ENCODE measurements around the gene FSHR. TPM values are rescaled to one million over a fixed set of nuclear protein-coding genes. Genes with fewer than 3 reads are reported as not detected.

FSHR gene
- polyA plus RNA-seq, 4 donors: not detected

- DNase-seq (peak in 1 of 2 donors; percentile 1), FAIRE-seq (no peak)
- Histone ChIP-seq H3K9me3 (ENCODE audit: control insufficient read depth in 2 of 2, insufficient read depth in 1 of 2, low read depth in 1 of 2, low read length in 1 of 2) (no peaks in the 10 kb centered on the region), H3K4me3 (ENCODE audit: low read depth in 1 of 3, low read length in 3 of 3) (no peak overlapping the region), H3K27me3 (ENCODE audit: control insufficient read depth in 3 of 3, insufficient read depth in 3 of 3, low read length in 3 of 3) (no peaks in the 10 kb centered on the region), H3K4me1 (ENCODE audit: control insufficient read depth in 3 of 3, insufficient read depth in 2 of 3, low read depth in 1 of 3, low read length in 2 of 3) (no peaks in the 10 kb centered on the region), H3K36me3 (ENCODE audit: control insufficient read depth in 3 of 3, insufficient read depth in 2 of 3, low read depth in 1 of 3, low read length in 3 of 3) (no peaks in the 10 kb centered on the region), H3K27ac (ENCODE audit: low read depth in 1 of 3, low read length in 2 of 3) (no peak overlapping the region)
- WGBS, 3 donors: 8 to 30% (median 12%) methylated on average over 1 of the region's 1 CpG
Measured at GRCh38 chr2:49004036-49004626, 150.2 kb downstream of the FSHR start.

DNA sequence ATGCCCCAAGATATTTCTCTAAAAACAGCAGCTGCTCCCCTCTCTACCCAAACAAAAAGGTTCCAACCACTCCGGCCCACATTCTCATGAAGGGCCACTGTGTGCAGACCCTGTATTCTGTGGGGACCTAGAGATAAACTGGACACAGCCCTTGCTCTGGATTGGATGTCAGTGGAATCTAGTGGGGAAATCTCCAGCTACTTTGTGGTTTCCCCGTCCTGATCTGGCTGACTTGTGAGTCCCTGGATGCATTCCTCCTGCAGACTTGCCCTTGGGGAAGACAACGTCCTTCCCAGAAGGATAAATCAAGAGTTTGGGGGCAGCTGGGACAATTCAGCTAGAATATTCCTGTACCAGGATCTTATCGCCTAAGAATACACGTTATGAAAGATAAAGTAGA is 151.1 kb downstream of the FSHR start:
- no peaks in the 10 kb centered on the region for H3K36me3 ChIP-seq (ENCODE audit: control insufficient read depth in 3 of 3, insufficient read depth in 2 of 3, low read depth in 1 of 3, low read length in 3 of 3)
- no peak for DNase-seq
- 52 to 55% (median 55%) methylated on average over 5 of the region's 5 CpGs for WGBS, 3 donors
- FAIRE-seq: no peak
- H3K9me3 ChIP-seq (ENCODE audit: control insufficient read depth in 2 of 2, insufficient read depth in 1 of 2, low read depth in 1 of 2, low read length in 1 of 2): no peaks in the 10 kb centered on the region
- no peak overlapping the region for H3K4me3 ChIP-seq (ENCODE audit: low read depth in 1 of 3, low read length in 3 of 3)
- no peaks in the 10 kb centered on the region for H3K27me3 ChIP-seq (ENCODE audit: control insufficient read depth in 3 of 3, insufficient read depth in 3 of 3, low read length in 3 of 3)
- H3K27ac ChIP-seq (ENCODE audit: low read depth in 1 of 3, low read length in 2 of 3): no peak overlapping the region
- H3K4me1 ChIP-seq (ENCODE audit: control insufficient read depth in 3 of 3, insufficient read depth in 2 of 3, low read depth in 1 of 3, low read length in 2 of 3): no peaks in the 10 kb centered on the region

GRCh38 chr2:49002750-49003149 is 151.6 kb downstream of the FSHR start:
- H3K27ac ChIP-seq (ENCODE audit: low read depth in 1 of 3, low read length in 2 of 3): no peak overlapping the region
- H3K4me3 ChIP-seq (ENCODE audit: low read depth in 1 of 3, low read length in 3 of 3): no peak overlapping the region
- 50 to 65% (median 57%) methylated on average over 3 of the region's 3 CpGs for WGBS, 3 donors
- FAIRE-seq (no peak), DNase-seq (no peak)
- H3K27me3 ChIP-seq (ENCODE audit: control insufficient read depth in 3 of 3, insufficient read depth in 3 of 3, low read length in 3 of 3): no peaks in the 10 kb centered on the region
- H3K4me1 ChIP-seq (ENCODE audit: control insufficient read depth in 3 of 3, insufficient read depth in 2 of 3, low read depth in 1 of 3, low read length in 2 of 3): no peaks in the 10 kb centered on the region
- H3K36me3 ChIP-seq (ENCODE audit: control insufficient read depth in 3 of 3, insufficient read depth in 2 of 3, low read depth in 1 of 3, low read length in 3 of 3): no peaks in the 10 kb centered on the region
- H3K9me3 ChIP-seq (ENCODE audit: control insufficient read depth in 2 of 2, insufficient read depth in 1 of 2, low read depth in 1 of 2, low read length in 1 of 2): no peaks in the 10 kb centered on the region

GRCh38 chr2:49000695-49001094 is 153.6 kb downstream of the FSHR start:
- Histone ChIP-seq H3K36me3 (ENCODE audit: control insufficient read depth in 3 of 3, insufficient read depth in 2 of 3, low read depth in 1 of 3, low read length in 3 of 3) (no peaks in the 10 kb centered on the region), H3K9me3 (ENCODE audit: control insufficient read depth in 2 of 2, insufficient read depth in 1 of 2, low read depth in 1 of 2, low read length in 1 of 2) (no peaks in the 10 kb centered on the region), H3K4me1 (ENCODE audit: control insufficient read depth in 3 of 3, insufficient read depth in 2 of 3, low read depth in 1 of 3, low read length in 2 of 3) (no peaks in the 10 kb centered on the region), H3K4me3 (ENCODE audit: low read depth in 1 of 3, low read length in 3 of 3) (no peak overlapping the region), H3K27me3 (ENCODE audit: control insufficient read depth in 3 of 3, insufficient read depth in 3 of 3, low read length in 3 of 3) (no peaks in the 10 kb centered on the region), H3K27ac (ENCODE audit: low read depth in 1 of 3, low read length in 2 of 3) (no peak overlapping the region)
- DNase-seq (peak in 1 of 2 donors; percentile 7), FAIRE-seq (no peak)

DNA sequence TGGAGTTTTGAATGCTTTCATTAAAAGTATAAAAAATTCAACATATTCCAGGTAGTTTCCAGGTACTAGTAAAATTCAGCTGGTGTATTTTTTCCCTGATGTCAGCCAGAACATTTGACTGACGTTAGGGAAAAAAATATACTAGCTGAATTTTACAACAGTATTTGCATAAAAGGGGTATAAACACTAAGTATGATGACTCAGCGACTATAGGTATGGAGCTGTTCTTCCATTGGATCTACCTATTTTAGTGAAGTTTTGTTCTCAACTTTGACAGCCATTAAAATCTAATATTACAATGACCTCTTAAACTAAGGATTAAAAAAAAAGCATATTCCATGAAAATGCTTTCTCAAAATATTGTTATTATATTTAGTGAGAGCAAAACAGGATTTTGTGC is 155.9 kb downstream of the FSHR start:
- Histone ChIP-seq H3K4me3 (ENCODE audit: low read depth in 1 of 3, low read length in 3 of 3) (no peak overlapping the region), H3K27me3 (ENCODE audit: control insufficient read depth in 3 of 3, insufficient read depth in 3 of 3, low read length in 3 of 3) (no peaks in the 10 kb centered on the region), H3K9me3 (ENCODE audit: control insufficient read depth in 2 of 2, insufficient read depth in 1 of 2, low read depth in 1 of 2, low read length in 1 of 2) (no peaks in the 10 kb centered on the region), H3K27ac (ENCODE audit: low read depth in 1 of 3, low read length in 2 of 3) (no peak overlapping the region), H3K4me1 (ENCODE audit: control insufficient read depth in 3 of 3, insufficient read depth in 2 of 3, low read depth in 1 of 3, low read length in 2 of 3) (no peaks in the 10 kb centered on the region), H3K36me3 (ENCODE audit: control insufficient read depth in 3 of 3, insufficient read depth in 2 of 3, low read depth in 1 of 3, low read length in 3 of 3) (no peaks in the 10 kb centered on the region)
- DNase-seq: no peak
- no peak for FAIRE-seq
- 69 to 76% (median 69%) methylated on average over 2 of the region's 2 CpGs for WGBS, 3 donors

- Histone ChIP-seq H3K27ac (ENCODE audit: low read depth in 1 of 3, low read length in 2 of 3) (no peak overlapping the region), H3K4me3 (ENCODE audit: low read depth in 1 of 3, low read length in 3 of 3) (no peak overlapping the region), H3K36me3 (ENCODE audit: control insufficient read depth in 3 of 3, insufficient read depth in 2 of 3, low read depth in 1 of 3, low read length in 3 of 3) (no peaks in the 10 kb centered on the region), H3K27me3 (ENCODE audit: control insufficient read depth in 3 of 3, insufficient read depth in 3 of 3, low read length in 3 of 3) (no peaks in the 10 kb centered on the region), H3K4me1 (ENCODE audit: control insufficient read depth in 3 of 3, insufficient read depth in 2 of 3, low read depth in 1 of 3, low read length in 2 of 3) (no peaks in the 10 kb centered on the region), H3K9me3 (ENCODE audit: control insufficient read depth in 2 of 2, insufficient read depth in 1 of 2, low read depth in 1 of 2, low read length in 1 of 2) (no peaks in the 10 kb centered on the region)
- FAIRE-seq (no peak), DNase-seq (no peak)
- WGBS, 3 donors: 76 to 84% (median 79%) methylated on average over 2 of the region's 2 CpGs
Measured at GRCh38 chr2:48993576-48993975, 160.7 kb downstream of the FSHR start.

DNA sequence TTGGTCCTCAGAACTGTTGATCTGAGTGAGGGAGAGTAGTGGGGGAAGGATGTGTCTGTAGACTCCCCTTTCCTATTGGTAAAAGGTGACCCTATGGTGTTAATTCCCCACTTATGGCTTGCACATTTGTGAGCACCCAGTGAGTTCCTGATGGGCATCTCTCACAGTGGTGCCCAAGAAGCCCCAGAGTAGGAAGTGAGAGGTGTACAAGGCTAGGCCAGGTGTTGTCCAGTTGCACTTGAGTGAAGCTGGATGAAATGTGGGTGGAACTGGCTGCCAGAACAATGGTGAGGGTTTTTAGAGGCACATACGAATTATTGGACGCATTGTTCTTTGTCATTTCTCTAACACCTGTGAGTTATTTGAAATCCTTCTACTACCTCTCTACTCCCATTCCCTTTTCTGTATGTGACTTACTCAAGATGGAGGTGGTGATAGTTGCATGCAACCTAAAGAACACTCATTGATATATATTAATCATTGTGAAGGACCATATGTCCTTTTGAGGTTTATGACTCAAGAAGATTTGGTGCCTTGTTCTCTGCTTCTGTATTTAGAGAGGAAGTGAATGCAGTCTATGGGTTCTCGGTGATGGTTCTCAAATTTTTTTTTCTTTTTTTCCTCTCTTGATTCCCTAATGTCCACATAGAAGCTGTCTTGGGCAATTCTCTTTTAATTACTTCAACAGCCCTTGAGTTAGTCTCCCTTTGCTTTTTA is 162.7 kb downstream of the FSHR start:
- FAIRE-seq (no peak), DNase-seq (no peak)
- Histone ChIP-seq H3K36me3 (ENCODE audit: control insufficient read depth in 3 of 3, insufficient read depth in 2 of 3, low read depth in 1 of 3, low read length in 3 of 3) (no peaks in the 10 kb centered on the region), H3K27me3 (ENCODE audit: control insufficient read depth in 3 of 3, insufficient read depth in 3 of 3, low read length in 3 of 3) (no peaks in the 10 kb centered on the region), H3K4me1 (ENCODE audit: control insufficient read depth in 3 of 3, insufficient read depth in 2 of 3, low read depth in 1 of 3, low read length in 2 of 3) (no peaks in the 10 kb centered on the region), H3K4me3 (ENCODE audit: low read depth in 1 of 3, low read length in 3 of 3) (no peak overlapping the region), H3K9me3 (ENCODE audit: control insufficient read depth in 2 of 2, insufficient read depth in 1 of 2, low read depth in 1 of 2, low read length in 1 of 2) (no peaks in the 10 kb centered on the region), H3K27ac (ENCODE audit: low read depth in 1 of 3, low read length in 2 of 3) (no peak overlapping the region)
- whole genome bisulfite sequencing, 3 donors: 79 to 81% (median 81%) methylated on average over 3 of the region's 3 CpGs

GRCh38 chr2:48984922-48985321 is 169.4 kb downstream of the FSHR start:
- FAIRE-seq (no peak), DNase-seq (no peak)
- no peaks in the 10 kb centered on the region for H3K9me3 ChIP-seq (ENCODE audit: control insufficient read depth in 2 of 2, insufficient read depth in 1 of 2, low read depth in 1 of 2, low read length in 1 of 2)
- H3K4me1 ChIP-seq (ENCODE audit: control insufficient read depth in 3 of 3, insufficient read depth in 2 of 3, low read depth in 1 of 3, low read length in 2 of 3): no peaks in the 10 kb centered on the region
- no peaks in the 10 kb centered on the region for H3K36me3 ChIP-seq (ENCODE audit: control insufficient read depth in 3 of 3, insufficient read depth in 2 of 3, low read depth in 1 of 3, low read length in 3 of 3)
- H3K27me3 ChIP-seq (ENCODE audit: control insufficient read depth in 3 of 3, insufficient read depth in 3 of 3, low read length in 3 of 3): no peaks in the 10 kb centered on the region
- no peak overlapping the region for H3K4me3 ChIP-seq (ENCODE audit: low read depth in 1 of 3, low read length in 3 of 3)
- no peak overlapping the region for H3K27ac ChIP-seq (ENCODE audit: low read depth in 1 of 3, low read length in 2 of 3)
- 58 to 72% (median 68%) methylated on average over 5 of the region's 5 CpGs for WGBS, 3 donors

- H3K27me3 ChIP-seq (ENCODE audit: control insufficient read depth in 3 of 3, insufficient read depth in 3 of 3, low read length in 3 of 3): no peaks in the 10 kb centered on the region
- 91 to 100% (median 98%) methylated on average over 1 of the region's 1 CpG for WGBS, 3 donors
- no peak for FAIRE-seq
Measured at GRCh38 chr2:48983551-48983950, 170.8 kb downstream of the FSHR start.

More at GRCh38 chr2:48983551-48983950, 170.8 kb downstream of the FSHR start:
- Histone ChIP-seq H3K4me1 (ENCODE audit: control insufficient read depth in 3 of 3, insufficient read depth in 2 of 3, low read depth in 1 of 3, low read length in 2 of 3) (no peaks in the 10 kb centered on the region), H3K9me3 (ENCODE audit: control insufficient read depth in 2 of 2, insufficient read depth in 1 of 2, low read depth in 1 of 2, low read length in 1 of 2) (no peaks in the 10 kb centered on the region), H3K4me3 (ENCODE audit: low read depth in 1 of 3, low read length in 3 of 3) (no peak overlapping the region), H3K36me3 (ENCODE audit: control insufficient read depth in 3 of 3, insufficient read depth in 2 of 3, low read depth in 1 of 3, low read length in 3 of 3) (no peaks in the 10 kb centered on the region), H3K27ac (ENCODE audit: low read depth in 1 of 3, low read length in 2 of 3) (no peak overlapping the region)
- no peak for DNase-seq

All from small intestine (tissue), 7 donors.